ENCODE results near the gene NT5DC3.
A peak's percentile ranks its signal among the peaks of the same experiment; 100 is the strongest.

NT5DC3 gene

DNA sequence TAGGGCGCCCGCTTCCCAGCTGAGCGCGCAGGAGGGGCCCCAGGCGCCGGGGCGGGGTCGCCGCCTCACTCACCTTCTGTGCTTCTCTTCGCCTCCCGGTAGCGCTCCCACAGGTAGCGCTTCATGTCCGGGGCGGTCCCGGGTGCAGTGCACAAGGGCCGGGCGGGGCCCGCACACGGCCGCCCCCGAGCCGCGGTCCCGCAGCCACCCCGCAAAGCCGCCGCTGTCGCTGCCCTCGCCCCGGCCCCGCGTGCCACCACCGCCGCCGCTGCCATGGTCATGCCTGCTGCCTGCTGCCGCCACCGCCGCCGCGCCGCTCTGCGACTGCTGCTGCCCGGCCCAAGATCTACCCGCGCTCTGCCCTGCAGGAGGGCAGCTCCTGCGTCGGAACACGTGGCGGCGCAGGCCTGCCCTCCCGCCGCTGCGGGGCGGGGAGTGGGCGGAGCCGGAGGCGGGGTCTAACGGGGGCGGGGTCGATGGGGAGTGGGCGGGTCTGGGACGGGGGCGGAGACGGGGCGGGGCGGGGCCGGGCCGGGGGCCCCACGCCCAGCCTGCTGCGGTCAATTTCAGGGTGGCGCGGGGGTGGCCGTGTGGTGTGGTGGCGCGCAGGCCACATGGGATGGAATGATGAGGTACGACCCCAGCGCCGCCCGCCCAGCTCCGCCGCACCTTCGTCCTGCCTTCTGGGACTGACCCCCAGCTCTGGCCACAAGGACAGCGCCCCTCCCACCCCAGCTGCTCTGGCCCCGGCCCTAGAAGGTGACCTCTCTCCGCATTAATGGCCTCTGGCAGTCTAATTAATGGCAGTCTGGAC is at the start of gene NT5DC3:
NT5DC3 (minus strand) TSS at position 359 of the 814 bp plus-strand sequence; CDS start at position 281, 78 bp downstream.
- DNase-seq, result peak; percentile 90

DNA sequence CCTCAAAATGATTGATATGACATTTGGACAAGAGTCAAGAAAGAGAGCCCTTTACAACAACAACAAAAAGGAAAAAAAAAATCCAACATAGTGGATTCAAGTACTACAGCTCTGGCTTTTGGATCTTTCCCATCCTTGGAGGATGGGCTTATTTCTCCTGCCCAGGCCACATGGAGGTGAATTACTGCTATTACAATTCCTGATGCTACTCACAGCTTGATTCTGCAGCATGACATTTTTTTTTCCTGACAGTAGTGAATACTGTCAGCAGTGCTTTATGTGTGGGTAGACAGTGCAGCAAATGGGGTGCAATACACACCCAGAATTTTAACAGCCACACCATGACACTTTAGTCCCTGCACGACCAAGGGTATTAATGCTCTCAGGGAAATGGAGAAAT is 46.7 kb upstream of the NT5DC3 start:
- DNase-seq, result no peak

- no peak for DNase-seq
These were observed 45.3 kb upstream of the NT5DC3 start for GRCh38 chr12:103886195-103886797.

- DNase-seq, result no peak
These were observed 43.3 kb upstream of the NT5DC3 start for GRCh38 chr12:103884316-103884715.

DNA sequence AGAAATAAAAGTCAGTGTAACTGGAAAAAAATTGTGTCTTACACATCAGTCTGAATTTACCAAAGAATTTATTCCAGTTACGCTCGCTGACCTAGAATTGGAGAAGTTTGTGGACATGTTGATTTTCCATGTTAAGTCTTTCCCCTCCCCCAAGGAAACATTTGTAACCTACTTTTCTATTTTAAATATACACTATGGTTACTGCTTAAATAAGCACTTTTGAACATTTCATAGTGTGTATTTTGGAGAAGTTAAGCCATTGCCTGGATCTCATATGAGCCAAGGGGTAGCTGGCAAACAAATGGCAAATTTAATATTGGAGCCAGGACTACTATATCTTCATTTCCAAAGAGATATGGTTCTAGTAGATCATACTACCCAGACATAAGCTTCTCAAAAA is 42.9 kb upstream of the NT5DC3 start:
- no peak for DNase-seq

- DNase-seq, result no peak
These were observed 42.0 kb upstream of the NT5DC3 start for GRCh38 chr12:103882861-103883596.

GRCh38 chr12:103881261-103881660 is 40.2 kb upstream of the NT5DC3 start:
- DNase-seq, result no peak

DNA sequence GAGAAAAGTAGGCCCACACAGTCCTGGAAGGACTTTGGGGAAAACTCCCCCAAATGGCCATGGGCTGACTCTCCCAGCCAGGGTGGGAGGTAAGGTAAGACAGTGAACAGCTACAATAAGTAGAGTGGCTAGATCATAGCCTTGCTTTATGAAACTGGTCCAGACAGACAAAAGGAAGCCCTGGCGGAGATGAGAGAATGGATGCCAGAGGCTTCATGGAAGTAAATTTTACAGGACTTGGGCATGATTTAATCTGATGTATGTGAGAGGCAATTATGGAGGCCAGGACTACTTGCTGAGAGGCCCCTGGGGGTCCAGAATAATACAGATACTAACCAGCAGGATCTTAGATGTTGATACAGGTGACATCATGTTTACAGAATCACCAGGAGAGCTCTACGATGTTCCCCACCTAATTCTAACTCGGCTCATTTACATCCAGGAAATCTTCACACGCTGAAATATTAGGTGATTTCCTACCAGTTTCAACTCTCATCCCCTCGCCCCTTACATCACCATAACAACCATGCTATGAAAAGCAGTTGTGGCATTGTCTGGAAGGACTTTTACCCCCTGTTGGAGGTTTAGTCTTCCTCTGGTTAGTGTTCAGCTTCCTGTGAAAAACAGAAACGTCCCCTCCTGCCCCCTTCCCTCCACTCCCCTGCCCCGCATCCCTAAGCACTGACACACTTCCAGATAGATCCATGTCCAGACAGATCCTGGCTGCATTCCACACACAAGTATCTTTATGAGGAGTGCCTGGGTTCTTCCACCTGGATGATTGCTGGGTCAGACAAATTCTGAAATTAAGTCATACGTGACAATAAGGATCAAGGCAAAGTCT is 39.5 kb upstream of the NT5DC3 start:
- DNase-seq, result peak; percentile 37

GRCh38 chr12:103879878-103880277 is 38.8 kb upstream of the NT5DC3 start:
- no peak for DNase-seq

DNA sequence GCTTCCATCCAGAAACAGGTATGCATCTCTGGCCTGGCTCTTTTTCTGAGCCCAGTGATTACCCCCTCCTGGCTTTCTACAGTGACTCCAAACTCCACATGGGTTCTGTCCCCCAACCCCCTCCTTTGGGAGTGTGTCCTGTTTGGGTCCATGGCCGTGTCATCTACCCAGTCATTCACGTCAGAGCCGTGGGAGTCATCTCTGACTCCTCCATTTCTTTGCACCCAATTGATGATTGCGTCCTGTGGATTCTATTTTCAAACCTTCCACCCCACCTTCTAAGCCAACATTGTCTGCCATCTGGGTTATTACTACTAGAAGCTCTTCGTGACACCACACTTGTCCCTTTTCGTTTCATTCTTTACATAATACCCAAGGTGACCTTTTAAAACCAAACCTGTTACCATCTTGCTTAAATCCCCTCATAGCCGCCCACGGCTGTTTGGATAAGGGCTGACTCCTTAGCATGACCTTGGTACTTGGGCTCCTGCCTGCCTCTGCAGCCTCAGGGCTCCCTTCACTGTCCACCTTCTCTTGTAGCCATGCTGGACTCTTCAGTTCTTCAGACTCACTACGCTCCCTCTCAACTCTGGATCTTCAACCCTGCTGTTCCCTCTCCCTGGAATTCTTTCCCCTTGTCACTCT is 38.1 kb upstream of the NT5DC3 start:
- DNase-seq, result no peak

GRCh38 chr12:103877934-103878510 is 37.0 kb upstream of the NT5DC3 start:
- DNase-seq, result peak; percentile 83

GRCh38 chr12:103877288-103877687 is 36.3 kb upstream of the NT5DC3 start:
- DNase-seq, result no peak

DNA sequence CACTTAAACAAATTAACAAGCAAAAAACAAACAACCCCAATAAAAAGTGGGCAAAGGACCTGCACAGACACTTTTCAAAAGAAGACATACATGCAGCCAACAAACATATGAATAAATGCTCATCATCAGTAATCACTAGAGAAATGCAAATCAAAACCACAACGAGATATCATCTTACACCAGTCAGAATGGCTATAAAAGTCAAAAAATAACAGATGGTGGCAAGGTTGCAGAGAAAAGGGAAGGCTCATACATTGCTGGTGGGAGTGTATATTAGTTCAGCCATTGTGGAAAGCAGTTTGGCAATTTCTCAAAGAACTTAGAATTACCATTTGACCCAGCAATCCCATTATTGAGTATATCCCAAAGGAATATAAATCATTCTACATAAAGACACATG is 34.6 kb upstream of the NT5DC3 start:
- no peak for DNase-seq

DNA sequence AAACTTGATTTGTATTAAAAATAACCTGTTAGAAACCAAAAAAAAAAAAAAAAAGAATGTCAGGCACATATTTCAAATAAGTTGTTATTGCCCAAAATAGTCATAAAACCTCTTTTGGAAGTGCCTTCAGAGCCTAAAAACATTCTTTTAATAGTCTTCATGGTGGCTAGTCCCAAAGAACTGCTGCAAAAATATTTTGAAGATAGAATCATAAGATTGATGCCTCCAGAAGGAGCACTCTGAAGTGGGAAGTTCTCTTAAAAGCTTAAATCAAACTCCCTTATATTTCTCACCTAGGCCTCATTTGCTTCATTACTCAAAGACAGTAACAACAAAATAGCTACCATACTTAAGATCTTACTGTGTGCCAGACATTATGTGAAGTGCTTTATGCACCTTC is 27.2 kb upstream of the NT5DC3 start:
- DNase-seq, result no peak

- no peak for DNase-seq
These were observed 24.2 kb upstream of the NT5DC3 start for GRCh38 chr12:103865151-103865730.

- DNase-seq, result no peak
These were observed 23.7 kb upstream of the NT5DC3 start for GRCh38 chr12:103864710-103865109.

DNA sequence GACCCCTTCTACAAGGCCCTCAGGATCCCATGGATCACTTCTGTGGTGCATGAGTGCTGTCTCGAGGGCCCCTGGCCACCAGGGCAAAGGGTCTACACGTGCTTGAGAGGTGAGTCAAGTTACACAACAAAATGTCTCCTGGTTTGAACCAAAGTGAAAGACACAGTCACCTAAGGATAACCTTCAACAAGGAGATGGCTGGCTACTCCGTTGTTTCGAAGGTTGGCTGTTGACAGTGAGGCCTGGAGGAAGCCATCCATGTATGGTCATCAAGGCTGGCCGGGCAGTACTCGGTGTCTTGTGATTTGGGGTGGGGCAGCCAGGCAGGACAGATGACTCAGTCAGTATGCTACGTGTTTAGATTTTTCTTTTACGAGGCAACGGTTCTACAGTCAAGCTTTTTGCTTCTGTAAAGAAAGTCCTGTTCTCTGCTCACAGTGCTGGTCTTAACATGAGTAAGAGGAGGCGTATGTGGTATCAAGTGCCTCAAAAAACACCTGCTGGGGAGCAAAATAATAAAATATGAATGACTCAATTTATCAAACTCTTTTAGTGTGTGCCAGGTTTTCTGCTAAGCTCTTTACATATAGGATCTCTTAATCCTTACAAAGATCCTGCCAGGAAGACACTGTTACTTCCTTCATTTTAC is 18.0 kb upstream of the NT5DC3 start:
- DNase-seq, result no peak

GRCh38 chr12:103858335-103858734 is 17.3 kb upstream of the NT5DC3 start:
- DNase-seq, result no peak

- no peak for DNase-seq
These were observed 16.1 kb upstream of the NT5DC3 start for GRCh38 chr12:103857164-103857563.

GRCh38 chr12:103855896-103856657 is 15.0 kb upstream of the NT5DC3 start:
- DNase-seq, result no peak
